Pancreas (tissue), 10 donors: Measurements from ENCODE around the gene IGDCC3. TPM values are rescaled to one million over a fixed set of nuclear protein-coding genes. Genes with fewer than 3 reads are reported as not detected.

Source experiments
- ATAC-seq, 4 donors: fragments of 200-7000 bp; cut with Tn5 transposase; one replicate each; pipeline versions ENCODE4 v1.8.0 to v1.9.1; 2020; ENCODE audit warnings: mild to moderate bottlenecking in 4 of 4, moderate library complexity in 4 of 4
- DNase-seq, 6 donors: peaks; one replicate each; pipeline ENCODE4 v3.0.0-alpha.2; 2020
- FAIRE-seq: peaks from 2 replicates; lab custom pipeline; 2012; peaks lifted over from hg19 to GRCh38; lab: Jason Lieb, UNC
- H3K27ac ChIP-seq, 4 donors: fragments of 200-600 bp; sonication (generic); 1 replicate in 3 of 4; 2 replicates in 1 of 4; pipeline versions ENCODE4 v1.5.0 to v1.8.0; 2020
- H3K27me3 ChIP-seq, 4 donors: fragments of 200-600 bp; one replicate each; pipeline ENCODE4 v1.8.0; 2021
- H3K36me3 ChIP-seq, 3 donors: fragments of 200-600 bp; sonication (generic) in 1 of 3; one replicate each; pipeline versions ENCODE4 v1.5.0 to v1.8.0; 2020 to 2021
- H3K4me1 ChIP-seq, 3 donors: fragments of 200-600 bp; one replicate each; pipeline ENCODE4 v1.8.0; 2021
- H3K4me3 ChIP-seq, 4 donors: fragments of 200-600 bp; sonication (generic) in 2 of 4; one replicate each; pipeline versions ENCODE4 v1.5.0 to v1.8.0; 2020 to 2021
- H3K9me3 ChIP-seq, 4 donors: fragments of 200-600 bp; one replicate each; pipeline ENCODE4 v1.8.0; 2021
- WGBS, 2 donors: extraction: QIAGEN DNeasy Blood & Tissue Kit; methylation state at CpG; one replicate each; pipeline ENCODE4 v1.1.7; 2013; 5-methylcytosine and 5-hydroxymethylcytosine counted together
- intact Hi-C, 3 donors: fragments of 100-400 bp; cut with DNase I; formaldehyde crosslinking; loops; one replicate each; pipeline versions ENCODE4 v1.11.1 to v1.14.2; 2022
- polyA plus RNA-seq, 2 donors: library from polyadenylated mRNA; stranded (reverse); fragments of 200-250 nt; gene quantifications; one replicate each; pipeline ENCODE4 v1.2.3, GENCODE V29; 2013
- total RNA-seq, 6 donors: library from RNA; stranded (reverse); fragmentation: NEBNext Ultra II Directional in 4 of 6; extraction: Animal tissue kit (Norgen Biotek cat#: 25700) in 4 of 6; gene quantifications; one replicate each; pipeline versions ENCODE4 v1.2.1 to v1.2.4, GENCODE V29; 2021 to 2023
- TF ChIP-seq, protein P1 (sequence below), 4 donors: fragments of 200-600 bp; sonication (generic) in 3 of 4; IDR thresholded peaks; one replicate each; pipeline versions ENCODE4 v1.5.0 to v1.8.0; 2021; ENCODE audit warnings: antibody characterized with exemption in 4 of 4
- donor health status: healthy with polysubstance abuse.
- donor health status: DM: no; HTN: no; CAD: no; lungs with moderate emphysema.
- donor health status: DM: no; HTN: no; CAD: no.
- donor health status: control.
- donor health status: control.
- donor health status: Bipolar disorder and iron deficiency.
- donor health status: DM: yes; HTN: yes; CAD: no.
- donor health status: DM: no; HTN: no; CAD: no.
- donor health status: DM: no; HTN: no; CAD: no.
- donor health status: DM: yes; HTN: yes; CAD: no.

The IGDCC3 gene
- total and polyA plus RNA-seq, 8 donors = 0.32 TPM; not detected in 7

DNA sequence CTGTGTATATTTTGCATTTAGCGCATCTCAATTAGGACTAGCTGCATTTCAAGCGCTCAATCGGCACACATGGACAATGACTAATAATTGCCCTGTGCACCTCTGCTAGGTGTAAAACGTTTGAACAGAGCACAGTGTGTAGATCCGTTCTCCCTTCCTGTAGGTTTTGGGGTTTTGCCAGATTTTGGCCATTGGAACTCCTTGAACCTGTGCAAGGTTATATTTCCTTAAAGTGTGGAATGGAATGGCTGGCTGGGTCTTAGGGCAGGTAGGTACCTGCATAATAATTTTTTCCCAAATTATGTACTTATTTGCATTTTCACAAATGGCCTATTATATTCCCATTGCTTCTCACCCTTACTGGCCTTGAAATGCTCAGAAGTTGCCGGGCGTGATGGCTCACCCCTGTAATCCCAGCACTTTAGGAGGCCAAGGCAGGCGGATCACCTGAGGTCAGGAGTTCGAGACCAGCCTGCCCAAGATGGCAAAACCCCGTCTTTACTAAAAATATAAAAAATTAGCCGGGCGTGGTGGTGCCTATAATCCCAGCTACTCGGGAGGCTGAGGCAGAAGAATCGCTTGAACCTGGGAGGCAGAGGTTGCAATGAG lies 72.5 kb downstream of the IGDCC3 start:
- DNase-seq = peak in 1 of 6 donors; percentile 34
- no peaks in the 10 kb centered on the region for H3K9me3 ChIP-seq
- peaks cover 4 to 6% (median 5%) of the 10 kb centered on the region in 3 donors for H3K4me1 ChIP-seq
- no peaks in the 10 kb centered on the region for H3K27me3 ChIP-seq
- peak; percentile 15 to 37 (median 28) for ATAC-seq
- H3K4me3 ChIP-seq = peak overlapping the region in 2 of 4 donors; percentile 6 to 45
- H3K27ac ChIP-seq = peak overlapping the region; percentile 85 to 96 (median 92)
- no peaks in the 10 kb centered on the region for H3K36me3 ChIP-seq
- 28 to 34% methylated on average over 14 of the region's 14 CpGs for WGBS, 2 donors
- TF ChIP-seq, protein P1, sequence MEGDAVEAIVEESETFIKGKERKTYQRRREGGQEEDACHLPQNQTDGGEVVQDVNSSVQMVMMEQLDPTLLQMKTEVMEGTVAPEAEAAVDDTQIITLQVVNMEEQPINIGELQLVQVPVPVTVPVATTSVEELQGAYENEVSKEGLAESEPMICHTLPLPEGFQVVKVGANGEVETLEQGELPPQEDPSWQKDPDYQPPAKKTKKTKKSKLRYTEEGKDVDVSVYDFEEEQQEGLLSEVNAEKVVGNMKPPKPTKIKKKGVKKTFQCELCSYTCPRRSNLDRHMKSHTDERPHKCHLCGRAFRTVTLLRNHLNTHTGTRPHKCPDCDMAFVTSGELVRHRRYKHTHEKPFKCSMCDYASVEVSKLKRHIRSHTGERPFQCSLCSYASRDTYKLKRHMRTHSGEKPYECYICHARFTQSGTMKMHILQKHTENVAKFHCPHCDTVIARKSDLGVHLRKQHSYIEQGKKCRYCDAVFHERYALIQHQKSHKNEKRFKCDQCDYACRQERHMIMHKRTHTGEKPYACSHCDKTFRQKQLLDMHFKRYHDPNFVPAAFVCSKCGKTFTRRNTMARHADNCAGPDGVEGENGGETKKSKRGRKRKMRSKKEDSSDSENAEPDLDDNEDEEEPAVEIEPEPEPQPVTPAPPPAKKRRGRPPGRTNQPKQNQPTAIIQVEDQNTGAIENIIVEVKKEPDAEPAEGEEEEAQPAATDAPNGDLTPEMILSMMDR (IDR thresholded peaks at IDR 0.05) = no peak
- no peak for FAIRE-seq
- intact Hi-C loops = no loop called here

DNA sequence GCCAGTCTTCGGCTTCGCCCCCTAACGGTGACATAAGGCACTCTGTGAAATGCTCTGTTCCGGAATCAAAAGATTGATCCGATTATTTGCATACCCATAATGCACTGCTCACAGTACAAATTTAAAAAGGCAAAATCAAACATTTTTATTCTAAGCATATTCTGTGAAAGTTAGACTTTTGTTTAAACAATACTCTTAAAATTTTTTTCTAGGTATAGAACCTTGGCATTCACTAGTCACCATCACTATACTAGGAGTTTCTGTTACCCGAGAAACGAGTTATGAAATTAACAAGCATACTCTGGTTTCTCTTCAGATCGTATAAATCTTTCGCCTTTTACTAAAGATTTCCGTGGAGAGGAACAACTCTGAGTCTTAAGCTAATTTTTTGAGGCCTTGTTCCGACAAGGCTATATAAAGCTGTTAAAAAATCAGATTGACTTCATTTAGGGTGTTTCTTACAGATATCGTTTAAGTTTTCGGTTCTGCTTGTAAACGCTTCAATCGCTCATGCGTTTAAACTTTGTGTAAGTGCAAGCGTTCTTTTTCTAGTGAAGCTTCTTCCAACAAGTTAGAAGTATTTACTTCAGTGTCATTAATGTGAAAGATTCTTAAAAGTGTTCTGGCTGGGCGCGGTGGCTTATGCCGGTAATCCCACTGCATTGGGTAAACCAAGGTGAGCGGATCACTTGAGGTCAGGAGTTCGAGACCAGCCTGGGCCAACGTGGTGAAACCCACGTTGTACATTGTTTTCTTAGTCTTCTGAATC lies 73.2 kb downstream of the IGDCC3 start, which contains the start of gene RNU5B-1:
RNU5B-1 (plus strand) TSS at position 297 of the 769 bp plus-strand sequence.
- ATAC-seq (peak; percentile 86 to 95 (median 90)), DNase-seq (peak in 5 of 6 donors; percentile 64 to 85 (median 77)), FAIRE-seq (peak; percentile 94)
- H3K27ac ChIP-seq = peak within 1 kb of the TSS; percentile 85 to 96 (median 92)
- H3K4me1 ChIP-seq = peaks cover 4 to 6% (median 5%) of the 10 kb centered on the region in 3 donors
- 0 to 1% methylated on average over 24 of the region's 24 CpGs for WGBS, 2 donors
- H3K4me3 ChIP-seq = peak within 1 kb of the TSS; percentile 6 to 45 (median 31)
- intact Hi-C loops = no loop called here
- no peaks in the 10 kb centered on the region for H3K9me3 ChIP-seq
- no peaks in the 10 kb centered on the region for H3K36me3 ChIP-seq
- H3K27me3 ChIP-seq = no peaks in the 10 kb centered on the region
- TF ChIP-seq, protein P1 (IDR thresholded peaks at IDR 0.05) = peak; percentile 59 to 85 (median 74)

DNA sequence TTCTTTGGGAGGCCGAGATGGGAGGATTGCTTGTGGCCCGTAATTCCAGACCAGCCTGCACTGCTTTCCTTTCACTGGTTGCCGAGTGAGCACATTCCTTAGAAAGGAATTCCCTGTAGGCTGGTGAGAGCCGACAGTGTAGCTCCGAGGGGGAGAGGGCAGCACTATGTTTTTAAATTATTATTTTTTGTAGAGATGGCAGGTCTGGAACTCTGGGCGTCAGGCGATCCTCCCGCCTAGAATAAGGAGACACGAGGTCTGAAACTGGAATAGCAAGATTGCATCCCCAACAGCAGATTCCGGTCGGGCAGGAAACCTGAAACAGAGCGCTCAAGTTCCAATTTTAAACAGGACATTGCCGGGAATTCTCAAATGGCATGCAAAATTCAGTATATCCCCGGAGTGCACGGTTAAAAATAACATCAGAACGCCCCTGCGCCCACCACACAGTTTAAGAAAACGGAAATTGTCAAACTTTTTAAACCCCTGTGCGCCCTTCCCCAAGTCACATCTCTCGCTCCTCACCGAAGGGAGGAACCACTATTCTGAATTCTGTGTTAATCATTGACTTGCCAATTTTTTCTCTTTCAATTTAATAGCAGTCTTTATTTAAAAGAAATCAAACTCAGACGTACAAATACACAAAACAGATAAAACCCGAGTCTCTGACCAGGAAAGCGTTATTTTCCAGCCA lies 74.0 kb downstream of the IGDCC3 start:
- ATAC-seq = peak; percentile 61 to 77 (median 72)
- H3K36me3 ChIP-seq = no peaks in the 10 kb centered on the region
- 1% methylated on average over 24 of the region's 24 CpGs for whole genome bisulfite sequencing, 2 donors
- no peaks in the 10 kb centered on the region for H3K9me3 ChIP-seq
- TF ChIP-seq, protein P1 (IDR thresholded peaks at IDR 0.05) = no peak
- DNase-seq = peak in 5 of 6 donors; percentile 40 to 65 (median 62)
- intact Hi-C loops = no loop called here
- no peaks in the 10 kb centered on the region for H3K27me3 ChIP-seq
- H3K4me1 ChIP-seq = peaks cover 4 to 6% (median 5%) of the 10 kb centered on the region in 3 donors
- H3K27ac ChIP-seq = peak overlapping the region; percentile 85 to 96 (median 92)
- H3K4me3 ChIP-seq = peak overlapping the region; percentile 6 to 45 (median 31)
- FAIRE-seq = no peak

DNA sequence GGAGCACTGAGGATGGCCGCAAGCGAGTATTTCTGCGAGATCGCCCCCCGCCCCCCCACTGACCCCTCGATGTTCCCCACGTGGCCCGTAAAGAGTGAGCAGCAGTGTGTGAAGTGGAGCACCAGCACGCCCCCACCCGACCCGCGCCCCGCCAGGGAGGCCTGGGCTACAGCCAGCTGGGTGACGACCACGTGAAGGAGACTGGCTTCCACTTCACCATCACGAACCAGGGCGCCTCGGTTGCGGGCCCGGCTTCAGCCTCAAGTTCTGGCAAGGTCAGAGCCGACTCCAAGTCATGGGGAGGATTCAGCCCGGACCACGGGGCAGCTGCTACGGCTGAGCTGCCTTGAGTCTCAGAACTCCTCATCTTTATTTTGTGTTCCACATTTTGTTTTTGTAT lies 75.7 kb downstream of the IGDCC3 start:
- H3K27me3 ChIP-seq = no peaks in the 10 kb centered on the region
- TF ChIP-seq, protein P1 (IDR thresholded peaks at IDR 0.05) = no peak
- H3K27ac ChIP-seq = no peak overlapping the region
- peaks cover 4 to 9% (median 5%) of the 10 kb centered on the region in 3 donors for H3K4me1 ChIP-seq
- DNase-seq (peak in 5 of 6 donors; percentile 18 to 77 (median 56)), FAIRE-seq (no peak), ATAC-seq (no peak)
- no peak overlapping the region for H3K4me3 ChIP-seq
- H3K36me3 ChIP-seq = no peaks in the 10 kb centered on the region
- 78 to 85% methylated on average over 24 of the region's 24 CpGs for WGBS, 2 donors
- no peaks in the 10 kb centered on the region for H3K9me3 ChIP-seq
- intact Hi-C loops = no loop called here
